C4-2B (cell line): ENCODE results near the gene AIFM3.

Experiments
- CTCF ChIP-seq: fragments of 450-650 bp; conservative IDR thresholded peaks from 2 replicates; pipeline ENCODE4 v1.5.1; 2017; ENCODE audit warnings: mild to moderate bottlenecking
- ZFX ChIP-seq: fragments of 450-650 bp; IDR thresholded peaks from 2 replicates; pipeline ENCODE4 v1.6.1; 2017

GRCh38 chr22:20965888-20966855 lies 883 bp upstream of the AIFM3 start:
- TF ChIP-seq CTCF (no peak), ZFX (no peak)
